Right lobe of liver (tissue), 4 donors: ENCODE results near the gene DUSP5.

ENCODE experiments used
- CTCF ChIP-seq, 4 donors: fragments of 200-600 bp in 3 of 4; fragments of 450-650 bp in 1 of 4; IDR thresholded peaks; one replicate each; pipeline versions ENCODE4 v1.5.1 to v1.8.0; 2016 to 2022; ENCODE audit warnings: antibody characterized with exemption in 4 of 4, mild to moderate bottlenecking in 2 of 4
- POLR2A ChIP-seq: fragments of 450-650 bp; IDR thresholded peaks from one replicate; pipeline ENCODE4 v1.6.1; 2017; ENCODE audit warnings: antibody characterized with exemption, mild to moderate bottlenecking
- donor health status: DM: no; HTN: no; CAD: no.
- donor health status: DM: no; HTN: no; CAD: no.
- donor health status: DM: no; HTN: yes; CAD: no.

GRCh38 chr10:110512461-110513187, 14.9 kb downstream of the DUSP5 start:
- TF ChIP-seq POLR2A (no peak), CTCF (IDR thresholded peaks at IDR 0.05) (no peak)
